CD14-positive monocyte (primary cell): Measurements from ENCODE around the gene MRTFB. TPM values are rescaled to one million over a fixed set of nuclear protein-coding genes. Genes with fewer than 3 reads are reported as not detected.

Experiments used
- DNase-seq, 3 donors: peaks; one replicate each; pipeline ENCODE4 v3.0.0-alpha.2; 2011 to 2022
- H2AFZ ChIP-seq: 2 replicates; pipeline ENCODE4 v1.6.0; 2012; ENCODE audit warnings: mild to moderate bottlenecking, low read depth, low read length, inconsistent platforms; ENCODE audit not compliant: insufficient read depth, poor library complexity, severe bottlenecking
- H3K27ac ChIP-seq, 2 donors: 1 replicate in 1 of 2; 2 replicates in 1 of 2; pipeline ENCODE4 v1.5.1; 2012 to 2013; ENCODE audit warnings: low read length in 2 of 2, control low read depth in 1 of 2, inconsistent platforms in 1 of 2, low read depth in 1 of 2, mild to moderate bottlenecking in 1 of 2
- H3K27me3 ChIP-seq, 2 donors: one replicate each; pipeline versions ENCODE4 v1.6.0 to v1.6.1; 2011 to 2013; ENCODE audit warnings: low read length in 2 of 2; ENCODE audit not compliant: control insufficient read depth in 2 of 2, insufficient read depth in 2 of 2
- H3K36me3 ChIP-seq, 2 donors: replicated peaks in 1 of 2; 1 replicate in 1 of 2; 2 replicates in 1 of 2; pipeline versions ENCODE4 v1.5.1 to v1.6.1; 2012 to 2013; ENCODE audit warnings: low read length in 2 of 2, control low read depth in 1 of 2, inconsistent platforms in 1 of 2, mild to moderate bottlenecking in 1 of 2; ENCODE audit not compliant: insufficient read depth in 2 of 2, control insufficient read depth in 1 of 2
- H3K4me1 ChIP-seq, 2 donors: 1 replicate in 1 of 2; 2 replicates in 1 of 2; pipeline versions ENCODE4 v1.5.1 to v1.6.1; 2012 to 2013; ENCODE audit warnings: low read length in 2 of 2, control low read depth in 1 of 2, inconsistent platforms in 1 of 2, mild to moderate bottlenecking in 1 of 2, moderate library complexity in 1 of 2; ENCODE audit not compliant: insufficient read depth in 2 of 2, control insufficient read depth in 1 of 2
- H3K4me2 ChIP-seq: replicated peaks from 2 replicates; pipeline ENCODE3; 2012; ENCODE audit warnings: low read length, moderate library complexity, mild to moderate bottlenecking; ENCODE audit not compliant: poor library complexity, severe bottlenecking; ENCODE audit errors: extremely low read depth
- H3K4me3 ChIP-seq, 3 experiments: fragments of 200-600 bp in 1 of 3; sonication (generic) in 1 of 3; replicated peaks in 1 of 3; 1 replicate in 2 of 3; 2 replicates in 1 of 3; pipeline ENCODE4 v1.5.1; 2011 to 2013; ENCODE audit warnings: low read length in 3 of 3, mild to moderate bottlenecking in 3 of 3, control low read depth in 2 of 3, low read depth in 2 of 3, inconsistent platforms in 1 of 3, moderate library complexity in 1 of 3
- H3K79me2 ChIP-seq: 2 replicates; pipeline ENCODE4 v1.6.0; 2012; ENCODE audit warnings: mild to moderate bottlenecking, control low read depth, inconsistent platforms, low read length, moderate library complexity; ENCODE audit not compliant: insufficient read depth
- H3K9ac ChIP-seq: 2 replicates; pipeline ENCODE4 v1.6.0; 2017; ENCODE audit warnings: low read length, mild to moderate bottlenecking; ENCODE audit not compliant: insufficient read depth, poor library complexity, severe bottlenecking
- H3K9me3 ChIP-seq, 2 donors: replicated peaks in 1 of 2; 1 replicate in 1 of 2; 2 replicates in 1 of 2; pipeline versions ENCODE4 v1.5.1 to v1.6.1; 2012 to 2013; ENCODE audit warnings: low read length in 2 of 2, control low read depth in 1 of 2; ENCODE audit not compliant: control insufficient read depth in 1 of 2, insufficient read depth in 1 of 2
- H4K20me1 ChIP-seq: 2 replicates; pipeline ENCODE4 v1.6.0; 2012; ENCODE audit warnings: mild to moderate bottlenecking, low read length, control low read depth, moderate library complexity; ENCODE audit not compliant: insufficient read depth
- H3K27ac Mint-ChIP-seq, 7 donors: one replicate each; pipeline ENCODE4 v1.8.0; 2020; ENCODE audit warnings: mild to moderate bottlenecking in 7 of 7, mixed read lengths in 7 of 7, moderate library complexity in 6 of 7, inconsistent platforms in 2 of 7
- H3K27me3 Mint-ChIP-seq, 3 donors: one replicate each; pipeline ENCODE4 v1.8.0; 2021 to 2022; ENCODE audit warnings: low read depth in 3 of 3, mild to moderate bottlenecking in 3 of 3, mixed read lengths in 3 of 3, moderate library complexity in 3 of 3, inconsistent platforms in 1 of 3
- H3K36me3 Mint-ChIP-seq, 2 donors: one replicate each; pipeline ENCODE4 v1.8.0; 2020; ENCODE audit warnings: mixed read lengths in 2 of 2, inconsistent platforms in 1 of 2, mild to moderate bottlenecking in 1 of 2
- H3K4me1 Mint-ChIP-seq: one replicate; pipeline ENCODE4 v1.8.0; 2020; ENCODE audit warnings: mild to moderate bottlenecking, mixed read lengths
- H3K4me3 Mint-ChIP-seq, 2 donors: one replicate each; pipeline ENCODE4 v1.8.0; 2020; ENCODE audit warnings: mild to moderate bottlenecking in 2 of 2, mixed read lengths in 2 of 2, moderate library complexity in 1 of 2
- H3K9me3 Mint-ChIP-seq, 7 donors: one replicate each; pipeline ENCODE4 v1.8.0; 2020 to 2022; ENCODE audit warnings: mixed read lengths in 7 of 7, mild to moderate bottlenecking in 6 of 7, moderate library complexity in 6 of 7, inconsistent platforms in 2 of 7
- whole genome bisulfite sequencing: methylation state at CpG from one replicate; pipeline ENCODE4 v1.1.5; 2013; ENCODE audit warnings: missing lambda C conversion rate; ENCODE audit not compliant: insufficient coverage; 5-methylcytosine and 5-hydroxymethylcytosine counted together
- intact Hi-C, 2 donors: fragments of 100-400 bp; cut with micrococcal nuclease; formaldehyde crosslinking; loops; one replicate each; pipeline versions ENCODE4 v1.15.0 to v1.15.1; 2023
- polyA plus RNA-seq, 3 donors: library from polyadenylated mRNA; depleted of rRNA in 1 of 3; unstranded in 2 of 3; stranded (reverse) in 1 of 3; fragments of 300-500 nt in 2 of 3; fragments of >200 nt in 1 of 3; fragmentation: Illumina TruSeq in 2 of 3; gene quantifications; 1 replicate in 2 of 3; 2 replicates in 1 of 3; pipeline ENCODE4 v1.2.3, GENCODE V29; 2012 to 2021
- TF ChIP-seq, protein P1 (sequence below): fragments of 200-600 bp; IDR thresholded peaks from one replicate; pipeline ENCODE4 v1.8.0; 2022; ENCODE audit warnings: antibody characterized with exemption, mild to moderate bottlenecking

MRTFB gene
- polyA plus RNA-seq, 3 donors = 0.69 to 1.4 (median 0.87) TPM

- Histone ChIP-seq H3K4me1 (no peaks in the 10 kb centered on the region), H3K9me3 (no peaks in the 10 kb centered on the region), H3K27me3 (no peaks in the 10 kb centered on the region), H4K20me1 (no peaks in the 10 kb centered on the region), H3K79me2 (no peaks in the 10 kb centered on the region), H3K4me3 (no peak overlapping the region), H3K9ac (no peak overlapping the region), H3K27ac (no peak overlapping the region), H3K4me2 (no peak overlapping the region), H3K36me3 (peaks cover 0 to 17% of the 10 kb centered on the region in 2 donors), H2AFZ (no peak overlapping the region)
- H3K36me3 Mint-ChIP-seq = peaks cover 14% of the 10 kb centered on the region in 2 donors
- intact Hi-C loops = loop anchor here (1.0 to 2.0 kb wide), 2 partner anchors 279 to 280 kb away; no protein-coding TSS in a partner anchor
- peak overlapping the region in 2 of 7 donors; percentile 22 to 67 for H3K27ac Mint-ChIP-seq
- peaks cover 0 to 1% (median 1%) of the 10 kb centered on the region in 3 donors for H3K27me3 Mint-ChIP-seq
- TF ChIP-seq, protein P1, sequence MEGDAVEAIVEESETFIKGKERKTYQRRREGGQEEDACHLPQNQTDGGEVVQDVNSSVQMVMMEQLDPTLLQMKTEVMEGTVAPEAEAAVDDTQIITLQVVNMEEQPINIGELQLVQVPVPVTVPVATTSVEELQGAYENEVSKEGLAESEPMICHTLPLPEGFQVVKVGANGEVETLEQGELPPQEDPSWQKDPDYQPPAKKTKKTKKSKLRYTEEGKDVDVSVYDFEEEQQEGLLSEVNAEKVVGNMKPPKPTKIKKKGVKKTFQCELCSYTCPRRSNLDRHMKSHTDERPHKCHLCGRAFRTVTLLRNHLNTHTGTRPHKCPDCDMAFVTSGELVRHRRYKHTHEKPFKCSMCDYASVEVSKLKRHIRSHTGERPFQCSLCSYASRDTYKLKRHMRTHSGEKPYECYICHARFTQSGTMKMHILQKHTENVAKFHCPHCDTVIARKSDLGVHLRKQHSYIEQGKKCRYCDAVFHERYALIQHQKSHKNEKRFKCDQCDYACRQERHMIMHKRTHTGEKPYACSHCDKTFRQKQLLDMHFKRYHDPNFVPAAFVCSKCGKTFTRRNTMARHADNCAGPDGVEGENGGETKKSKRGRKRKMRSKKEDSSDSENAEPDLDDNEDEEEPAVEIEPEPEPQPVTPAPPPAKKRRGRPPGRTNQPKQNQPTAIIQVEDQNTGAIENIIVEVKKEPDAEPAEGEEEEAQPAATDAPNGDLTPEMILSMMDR = peak; percentile 91
- no peak overlapping the region for H3K4me3 Mint-ChIP-seq
- H3K9me3 Mint-ChIP-seq = no peaks in the 10 kb centered on the region
- 64% methylated on average over 5 of the region's 7 CpGs for WGBS
- peak; percentile 21 to 44 (median 28) for DNase-seq
- H3K4me1 Mint-ChIP-seq = no peaks in the 10 kb centered on the region
Observed at GRCh38 chr16:14249291-14250032, 178.3 kb downstream of the MRTFB start.

DNA sequence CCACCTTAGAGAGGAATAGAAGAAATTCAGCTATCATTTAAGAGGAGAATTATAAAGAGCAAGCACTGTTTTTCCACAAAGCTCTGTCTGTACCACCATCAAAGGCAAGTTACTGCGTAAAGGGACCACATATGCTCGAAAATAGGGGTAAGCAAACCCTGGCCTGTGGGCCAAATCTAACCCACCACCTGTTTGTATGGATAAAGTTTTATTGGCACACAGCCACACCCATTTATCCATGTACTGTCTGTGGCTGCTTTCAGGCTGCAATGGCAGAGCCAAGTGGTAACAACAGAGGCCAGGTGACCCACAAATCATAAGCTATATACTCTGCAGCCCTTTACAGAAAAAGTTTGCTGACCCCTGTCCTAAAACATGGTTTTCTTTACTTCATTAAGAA is 180.3 kb downstream of the MRTFB start:
- no peak for DNase-seq
- Histone ChIP-seq H3K27ac (no peak overlapping the region), H3K4me1 (no peaks in the 10 kb centered on the region), H3K79me2 (no peaks in the 10 kb centered on the region), H2AFZ (no peak overlapping the region), H3K9me3 (no peaks in the 10 kb centered on the region), H3K27me3 (no peaks in the 10 kb centered on the region), H3K9ac (no peak overlapping the region), H3K36me3 (peaks cover 0 to 17% of the 10 kb centered on the region in 2 donors), H4K20me1 (no peaks in the 10 kb centered on the region), H3K4me3 (no peak overlapping the region), H3K4me2 (no peak overlapping the region)
- no CpG with 5 or more reads among the region's 2 CpGs for WGBS
- H3K27ac Mint-ChIP-seq = no peak overlapping the region
- H3K36me3 Mint-ChIP-seq = peaks cover 9 to 14% of the 10 kb centered on the region in 2 donors
- no peaks in the 10 kb centered on the region for H3K9me3 Mint-ChIP-seq
- intact Hi-C loops = no loop called here
- H3K4me1 Mint-ChIP-seq = no peaks in the 10 kb centered on the region
- peaks cover 0 to 1% (median 1%) of the 10 kb centered on the region in 3 donors for H3K27me3 Mint-ChIP-seq
- H3K4me3 Mint-ChIP-seq = no peak overlapping the region
- TF ChIP-seq, protein P1 = no peak
